HepG2 (cell line): Measurements from ENCODE around the gene ACTR3. TPM values are rescaled to one million over a fixed set of nuclear protein-coding genes. Genes with fewer than 3 reads are reported as not detected.
A peak's percentile ranks its signal among the peaks of the same experiment; 100 is the strongest.

Experiments
- ATAC-seq: fragments of 200-7000 bp; cut with Tn5 transposase; 3 replicates; pipeline ENCODE4 v1.9.1; 2020; ENCODE audit warnings: mild to moderate bottlenecking, moderate library complexity
- BruUV-seq: library from RNA; stranded (reverse); fragments of 400-500 nt; replicated peaks from 2 replicates; lab custom pipeline; 2021; lab: Mats Ljungman, UMichigan
- CTCF ChIA-PET: fragments of 300-600 bp; formaldehyde crosslinking; extraction: SDS; loops from one replicate; lab custom pipeline; 2021; ENCODE audit warnings: low total read pairs, inconsistent platforms, low intra/inter-chr PET ratio; lab: Yijun Ruan, JAX
- POLR2A ChIA-PET: fragments of 350-600 bp; sonication (Branson Sonifier 250); formaldehyde crosslinking; loops from one replicate; lab custom pipeline; 2020; ENCODE audit warnings: antibody characterized with exemption, inconsistent platforms; lab: Yijun Ruan, JAX
- DNase-seq: peaks from one replicate; pipeline ENCODE4 v3.0.0-alpha.2; 2015; ENCODE audit warnings: low spot score
- FAIRE-seq: peaks from 3 replicates; lab custom pipeline; 2011; peaks lifted over from hg19 to GRCh38; lab: Jason Lieb, UNC
- H2AFZ ChIP-seq: one replicate; pipeline ENCODE4 v1.6.1; 2011; ENCODE audit warnings: low read length, inconsistent platforms
- H3K27ac ChIP-seq: fragments of 300-600 bp; 3 replicates; pipeline ENCODE4 v1.8.0; 2011; ENCODE audit warnings: mixed run types, mild to moderate bottlenecking, mixed read lengths, low read length, inconsistent platforms; ENCODE audit not compliant: insufficient read depth; ENCODE audit errors: extremely low read length
- H3K27me3 ChIP-seq, 2 experiments: fragments of 200-600 bp in 1 of 2; 2 replicates in 1 of 2; 3 replicates in 1 of 2; pipeline versions ENCODE4 v1.6.0 to v1.8.0; 2011; ENCODE audit warnings: low read length in 2 of 2, mild to moderate bottlenecking in 2 of 2, moderate library complexity in 2 of 2, inconsistent platforms in 1 of 2; ENCODE audit not compliant: insufficient read depth in 2 of 2, control insufficient read depth in 1 of 2
- H3K36me3 ChIP-seq, 2 experiments: fragments of 200-600 bp in 1 of 2; replicated peaks in 1 of 2; 2 replicates in 1 of 2; 3 replicates in 1 of 2; pipeline versions ENCODE4 v1.5.1 to v1.8.0; 2011; ENCODE audit warnings: low read length in 2 of 2, inconsistent platforms in 1 of 2; ENCODE audit not compliant: insufficient read depth in 2 of 2, control insufficient read depth in 1 of 2
- H3K4me1 ChIP-seq: 2 replicates; pipeline ENCODE4 v1.5.1; 2012; ENCODE audit warnings: low read length, inconsistent platforms; ENCODE audit not compliant: insufficient read depth
- H3K4me2 ChIP-seq: 2 replicates; pipeline ENCODE4 v1.6.0; 2011; ENCODE audit warnings: low read depth, low read length, inconsistent platforms
- H3K4me3 ChIP-seq, 3 experiments: fragments of 200-600 bp in 1 of 3; sonication (generic), shearing (Covaris generic) in 1 of 3; replicated peaks in 1 of 3; 2 replicates each; pipeline ENCODE4 v1.5.1; 2011 to 2016; ENCODE audit warnings: low read length in 3 of 3, inconsistent platforms in 2 of 3, low read depth in 2 of 3, mild to moderate bottlenecking in 2 of 3, control low read depth in 1 of 3, mixed read lengths in 1 of 3; ENCODE audit not compliant: insufficient read depth in 1 of 3
- H3K79me2 ChIP-seq: one replicate; pipeline ENCODE4 v1.6.1; 2011; ENCODE audit warnings: low read length, inconsistent platforms; ENCODE audit not compliant: insufficient read depth
- H3K9ac ChIP-seq: 2 replicates; pipeline ENCODE4 v1.6.0; 2011; ENCODE audit warnings: mild to moderate bottlenecking, low read depth, low read length, inconsistent platforms; ENCODE audit not compliant: insufficient read depth
- H3K9me3 ChIP-seq: 2 replicates; pipeline ENCODE4 v1.5.1; 2012; ENCODE audit warnings: mild to moderate bottlenecking, low read length
- H4K20me1 ChIP-seq: 2 replicates; pipeline ENCODE4 v1.6.0; 2011; ENCODE audit warnings: inconsistent platforms, mild to moderate bottlenecking, low read length, moderate library complexity; ENCODE audit not compliant: insufficient read depth
- CBFB ChIP-seq: sonication (generic); formaldehyde crosslinking; IDR thresholded peaks from 2 replicates; pipeline ENCODE4 v1.4.0; 2020; ENCODE audit warnings: missing genetic modification reagents
- ELK4 ChIP-seq: sonication (generic); formaldehyde crosslinking; IDR thresholded peaks from 2 replicates; pipeline ENCODE4 v1.9.0; 2021; ENCODE audit warnings: missing genetic modification reagents, borderline replicate concordance
- IRF1 ChIP-seq: sonication (generic); formaldehyde crosslinking; IDR thresholded peaks from 2 replicates; pipeline ENCODE4 v1.4.0; 2020; ENCODE audit warnings: low read depth, mild to moderate bottlenecking, missing genetic modification reagents
- TERF1 ChIP-seq: sonication (generic); formaldehyde crosslinking; IDR thresholded peaks from 2 replicates; pipeline ENCODE4 v1.8.0; 2022; ENCODE audit warnings: mild to moderate bottlenecking, missing genetic modification reagents, moderate library complexity
- THAP8 ChIP-seq: sonication (generic); formaldehyde crosslinking; IDR thresholded peaks from 2 replicates; pipeline ENCODE4 v1.5.1; 2020; ENCODE audit warnings: missing genetic modification reagents, mild to moderate bottlenecking, borderline replicate concordance
- YY1 ChIP-seq: IDR thresholded peaks from 2 replicates; pipeline ENCODE4 v1.6.1; 2011; ENCODE audit warnings: low read length, low read depth, moderate library complexity, mild to moderate bottlenecking; ENCODE audit not compliant: insufficient read depth, insufficient replicate concordance
- ZFAT ChIP-seq: sonication (generic); formaldehyde crosslinking; conservative IDR thresholded peaks from 2 replicates; pipeline ENCODE4 v1.8.1; 2023; ENCODE audit warnings: missing genetic modification reagents, inconsistent platforms
- ZFP37 ChIP-seq: sonication (generic); formaldehyde crosslinking; IDR thresholded peaks from 2 replicates; pipeline ENCODE4 v1.4.0; 2020; ENCODE audit warnings: missing genetic modification reagents, borderline replicate concordance
- ZFYVE20 ChIP-seq: sonication (generic); formaldehyde crosslinking; IDR thresholded peaks from 2 replicates; pipeline ENCODE4 v1.8.0; 2023; ENCODE audit warnings: low read depth, mild to moderate bottlenecking, moderate library complexity, missing genetic modification reagents, borderline replicate concordance
- ZNF441 ChIP-seq: sonication (generic); formaldehyde crosslinking; IDR thresholded peaks from 2 replicates; pipeline ENCODE4 v1.7.0; 2021; ENCODE audit warnings: missing genetic modification reagents, borderline replicate concordance
- ZNF570 ChIP-seq: sonication (generic); formaldehyde crosslinking; IDR thresholded peaks from 2 replicates; pipeline ENCODE4 v1.4.0; 2020; ENCODE audit warnings: mild to moderate bottlenecking, missing genetic modification reagents, borderline replicate concordance
- WGBS: methylation state at CpG from one replicate; pipeline ENCODE4 v1.1.6; 2017; ENCODE audit warnings: low lambda C conversion rate; 5-methylcytosine and 5-hydroxymethylcytosine counted together
- in situ Hi-C: cut with HindIII; loops from 2 replicates; pipeline ENCODE4 v1.10.0; 2017; ENCODE audit warnings: low pct_unique_long_range_greater_than_20kb; ENCODE audit not compliant: extremely low pct_ligation_motif_present
- intact Hi-C: fragments of 100-400 bp; cut with micrococcal nuclease; formaldehyde crosslinking; loops from one replicate; pipeline ENCODE4 v1.10.0; 2022; ENCODE audit not compliant: unreplicated experiment
- polyA plus RNA-seq, 8 experiments: library from polyadenylated mRNA; depleted of rRNA in 3 of 8; stranded (reverse) in 7 of 8; unstranded in 1 of 8; fragments of >200 nt; fragmentation: Illumina TruSeq in 4 of 8; extraction: Trizol in 4 of 8; gene quantifications; 2 replicates each; pipeline versions ENCODE4 v1.2.1 to v1.2.3, GENCODE V29; 2011 to 2016; ENCODE audit warnings: low read depth in 4 of 8, missing spikeins in 1 of 8, mixed read lengths in 1 of 8; ENCODE audit not compliant: insufficient read depth in 1 of 8
- total RNA-seq, 5 experiments: library from RNA; depleted of rRNA; stranded (reverse); fragments of >200 nt; fragmentation: Illumina TruSeq; extraction: Trizol; gene quantifications; 2 replicates each; pipeline ENCODE4 v1.2.3, GENCODE V29; 2016; ENCODE audit warnings: low read depth in 1 of 5
- TF ChIP-seq, protein P1 (sequence below): sonication (generic); formaldehyde crosslinking; IDR thresholded peaks from 2 replicates; pipeline ENCODE4 v1.9.0; 2021; ENCODE audit warnings: mild to moderate bottlenecking, missing genetic modification reagents

Gene ACTR3
- total and polyA plus RNA-seq, 2 of the 13 experiments (the other 11 are each of a cell fraction or from before 2014, with no cell fraction given): 123 to 225 TPM

- Histone ChIP-seq H3K9me3 (no peaks in the 10 kb centered on the region), H3K4me2 (peak overlapping the region; percentile 5; the same call in 1 of the 2 replicates), H3K9ac (no peak overlapping the region), H3K27me3 (no peaks in the 10 kb centered on the region), H3K4me1 (peaks cover 91% of the 10 kb centered on the region), H2AFZ (no peak overlapping the region), H3K36me3 (0 out of 5 replicates have a peak, but pooled peaks cover 0 to 4% of the 10 kb centered on the region in 2 experiments), H3K27ac (no peak overlapping the region), H3K4me3 (no peak overlapping the region), H3K79me2 (peaks cover 97% of the 10 kb centered on the region), H4K20me1 (peaks cover 26% of the 10 kb centered on the region)
- in situ Hi-C loops (no loop called here), intact Hi-C loops (loop anchor here (2.0 kb wide), 2 partner anchors 19 to 25 kb away; no protein-coding TSS in a partner anchor)
- ChIA-PET CTCF (no interaction called here), POLR2A (interaction anchor here (1.0 to 1.1 kb wide), 2 partner anchors 139 to 140 kb away, joined by 3 read pairs; partner anchors contain the start of gene SLC35F5)
- ATAC-seq: no peak
- DNase-seq: no peak
- BruUV-seq: no TSS peak
- 88% methylated on average over 1 of the region's 1 CpG for WGBS
- no peak for FAIRE-seq
- TF ChIP-seq TERF1: no peak
- TF ChIP-seq IRF1 (CRISPR knock-in tag): no peak
- no peak for TF ChIP-seq CBFB (CRISPR knock-in tag)
- TF ChIP-seq ELK4: no peak
- TF ChIP-seq ZFYVE20 (CRISPR knock-in tag): no peak
- no peak for TF ChIP-seq YY1
- no peak for TF ChIP-seq ZNF441 (CRISPR knock-in tag)
- TF ChIP-seq THAP8 (CRISPR knock-in tag): no peak
- no peak for TF ChIP-seq ZFAT (CRISPR knock-in tag)
- TF ChIP-seq, protein P1, sequence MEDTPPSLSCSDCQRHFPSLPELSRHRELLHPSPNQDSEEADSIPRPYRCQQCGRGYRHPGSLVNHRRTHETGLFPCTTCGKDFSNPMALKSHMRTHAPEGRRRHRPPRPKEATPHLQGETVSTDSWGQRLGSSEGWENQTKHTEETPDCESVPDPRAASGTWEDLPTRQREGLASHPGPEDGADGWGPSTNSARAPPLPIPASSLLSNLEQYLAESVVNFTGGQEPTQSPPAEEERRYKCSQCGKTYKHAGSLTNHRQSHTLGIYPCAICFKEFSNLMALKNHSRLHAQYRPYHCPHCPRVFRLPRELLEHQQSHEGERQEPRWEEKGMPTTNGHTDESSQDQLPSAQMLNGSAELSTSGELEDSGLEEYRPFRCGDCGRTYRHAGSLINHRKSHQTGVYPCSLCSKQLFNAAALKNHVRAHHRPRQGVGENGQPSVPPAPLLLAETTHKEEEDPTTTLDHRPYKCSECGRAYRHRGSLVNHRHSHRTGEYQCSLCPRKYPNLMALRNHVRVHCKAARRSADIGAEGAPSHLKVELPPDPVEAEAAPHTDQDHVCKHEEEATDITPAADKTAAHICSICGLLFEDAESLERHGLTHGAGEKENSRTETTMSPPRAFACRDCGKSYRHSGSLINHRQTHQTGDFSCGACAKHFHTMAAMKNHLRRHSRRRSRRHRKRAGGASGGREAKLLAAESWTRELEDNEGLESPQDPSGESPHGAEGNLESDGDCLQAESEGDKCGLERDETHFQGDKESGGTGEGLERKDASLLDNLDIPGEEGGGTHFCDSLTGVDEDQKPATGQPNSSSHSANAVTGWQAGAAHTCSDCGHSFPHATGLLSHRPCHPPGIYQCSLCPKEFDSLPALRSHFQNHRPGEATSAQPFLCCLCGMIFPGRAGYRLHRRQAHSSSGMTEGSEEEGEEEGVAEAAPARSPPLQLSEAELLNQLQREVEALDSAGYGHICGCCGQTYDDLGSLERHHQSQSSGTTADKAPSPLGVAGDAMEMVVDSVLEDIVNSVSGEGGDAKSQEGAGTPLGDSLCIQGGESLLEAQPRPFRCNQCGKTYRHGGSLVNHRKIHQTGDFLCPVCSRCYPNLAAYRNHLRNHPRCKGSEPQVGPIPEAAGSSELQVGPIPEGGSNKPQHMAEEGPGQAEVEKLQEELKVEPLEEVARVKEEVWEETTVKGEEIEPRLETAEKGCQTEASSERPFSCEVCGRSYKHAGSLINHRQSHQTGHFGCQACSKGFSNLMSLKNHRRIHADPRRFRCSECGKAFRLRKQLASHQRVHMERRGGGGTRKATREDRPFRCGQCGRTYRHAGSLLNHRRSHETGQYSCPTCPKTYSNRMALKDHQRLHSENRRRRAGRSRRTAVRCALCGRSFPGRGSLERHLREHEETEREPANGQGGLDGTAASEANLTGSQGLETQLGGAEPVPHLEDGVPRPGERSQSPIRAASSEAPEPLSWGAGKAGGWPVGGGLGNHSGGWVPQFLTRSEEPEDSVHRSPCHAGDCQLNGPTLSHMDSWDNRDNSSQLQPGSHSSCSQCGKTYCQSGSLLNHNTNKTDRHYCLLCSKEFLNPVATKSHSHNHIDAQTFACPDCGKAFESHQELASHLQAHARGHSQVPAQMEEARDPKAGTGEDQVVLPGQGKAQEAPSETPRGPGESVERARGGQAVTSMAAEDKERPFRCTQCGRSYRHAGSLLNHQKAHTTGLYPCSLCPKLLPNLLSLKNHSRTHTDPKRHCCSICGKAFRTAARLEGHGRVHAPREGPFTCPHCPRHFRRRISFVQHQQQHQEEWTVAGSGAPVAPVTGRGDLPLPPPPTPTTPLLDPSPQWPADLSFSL (CRISPR knock-in tag): no peak
- no peak for TF ChIP-seq ZNF570
- TF ChIP-seq ZFP37: no peak
Measured at GRCh38 chr2:113895819-113896563, 6.1 kb downstream of the ACTR3 start.
